GM21390 (cell line): ENCODE measurements around the gene ATAD1.
A peak's percentile ranks its signal among the peaks of the same experiment; 100 is the strongest.
"Not testable (repeated sequence)": the region's sequence is repeated elsewhere in the genome, so short reads cannot be mapped to it uniquely, and the experiment has no call there.

Experiments used
- ATAC-seq: cut with Tn5 transposase; IDR thresholded peaks from one replicate; pipeline ENCODE4 v1.9.1; 2021; ENCODE audit not compliant: unreplicated experiment

The ATAD1 gene

DNA sequence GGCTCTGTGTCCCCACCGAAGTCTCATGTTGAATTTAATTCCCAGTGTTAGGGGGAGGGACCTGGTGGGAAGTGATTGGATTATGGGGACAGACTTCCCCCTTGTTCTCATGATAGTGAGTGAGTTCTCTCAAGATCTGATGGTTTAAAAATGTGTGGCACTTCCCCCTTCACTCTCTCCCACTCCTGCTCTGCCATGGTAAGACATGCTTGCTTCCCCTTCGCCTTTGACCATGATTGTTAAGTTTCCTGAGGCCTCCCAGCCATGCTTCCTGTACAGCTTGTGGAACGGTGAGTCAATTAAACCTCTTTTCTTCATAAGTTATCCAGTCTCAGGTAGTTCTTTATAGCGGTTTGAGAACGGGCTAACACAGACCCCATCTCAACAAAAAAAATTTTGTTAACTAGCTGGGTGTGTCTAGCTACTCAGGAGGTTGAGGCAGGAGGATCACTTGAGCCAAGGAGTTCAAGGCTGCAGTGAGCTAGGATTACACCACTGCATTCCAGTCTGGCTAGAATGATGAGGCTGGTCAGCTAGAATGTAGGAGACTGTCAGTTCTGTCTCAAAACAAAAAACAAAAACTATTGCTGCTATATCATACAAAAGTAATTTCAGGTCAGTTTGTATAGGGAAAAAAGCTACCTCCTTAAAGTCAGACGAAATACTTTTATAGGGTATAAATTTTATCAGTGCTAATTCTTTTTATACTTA, 57.7 kb downstream of the ATAD1 start:
- ATAC-seq = no peak

DNA sequence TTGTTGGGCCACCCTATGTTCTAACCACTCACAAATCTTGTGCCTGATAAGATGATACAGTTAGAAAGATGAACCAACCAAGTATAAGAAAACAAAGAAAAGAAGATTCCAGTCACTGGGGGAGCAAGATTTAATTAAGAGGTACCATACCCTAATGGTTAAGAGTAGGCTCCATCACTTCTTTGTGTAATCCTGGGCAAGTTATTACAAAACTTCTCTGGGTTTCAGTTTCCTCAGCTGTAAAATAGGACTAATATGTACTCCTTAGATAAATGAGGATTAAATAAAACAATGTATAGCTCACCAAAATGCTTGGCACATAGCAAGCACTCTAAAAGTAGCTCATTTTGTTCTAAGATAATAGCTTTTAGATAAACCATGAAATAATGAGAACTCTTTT, 58.5 kb downstream of the ATAD1 start:
- ATAC-seq = no peak

- ATAC-seq = no peak
These were observed 60.3 kb downstream of the ATAD1 start for GRCh38 chr10:87757685-87758084.

- ATAC-seq = no peak
These were observed 63.8 kb downstream of the ATAD1 start for GRCh38 chr10:87753995-87754866.

DNA sequence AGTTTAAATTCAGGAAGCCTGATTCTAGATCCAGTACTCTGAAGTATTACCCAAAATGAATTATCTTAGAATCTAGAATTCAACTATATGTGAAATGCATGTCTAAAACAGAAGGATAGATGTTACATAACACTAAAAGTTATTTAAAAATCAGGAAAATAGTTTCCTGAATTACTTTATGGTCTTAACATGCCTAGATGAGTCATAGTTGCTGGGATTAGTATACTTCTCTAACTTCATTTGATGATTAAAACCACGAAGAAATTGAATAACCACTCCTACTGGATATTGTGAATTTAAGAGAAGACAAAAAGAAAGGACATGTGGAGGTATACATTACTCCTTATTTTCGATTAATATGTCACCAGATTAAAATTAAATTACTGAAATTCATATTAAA, 65.5 kb downstream of the ATAD1 start:
- no peak for ATAC-seq

DNA sequence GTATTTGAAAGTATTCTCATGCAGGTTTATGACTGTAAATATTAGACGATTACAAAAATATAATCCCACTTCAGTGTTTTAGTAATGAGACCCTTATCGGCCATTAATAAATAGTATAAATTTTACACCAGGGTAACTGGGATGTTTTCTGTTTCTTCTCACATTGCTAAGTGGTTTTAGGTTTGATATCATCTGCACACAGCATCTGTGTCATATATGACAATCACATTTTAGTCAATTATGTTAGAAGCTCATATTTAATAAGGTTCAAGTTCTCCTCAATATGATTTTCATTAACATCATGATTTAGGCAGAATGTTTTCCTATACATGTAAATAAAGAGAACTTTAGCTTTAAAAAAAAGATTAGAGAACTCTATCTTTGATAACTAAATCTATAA, 66.8 kb downstream of the ATAD1 start:
- ATAC-seq = no peak

- ATAC-seq = peak; percentile 66
These were observed 67.2 kb downstream of the ATAD1 start for GRCh38 chr10:87750817-87751216.

DNA sequence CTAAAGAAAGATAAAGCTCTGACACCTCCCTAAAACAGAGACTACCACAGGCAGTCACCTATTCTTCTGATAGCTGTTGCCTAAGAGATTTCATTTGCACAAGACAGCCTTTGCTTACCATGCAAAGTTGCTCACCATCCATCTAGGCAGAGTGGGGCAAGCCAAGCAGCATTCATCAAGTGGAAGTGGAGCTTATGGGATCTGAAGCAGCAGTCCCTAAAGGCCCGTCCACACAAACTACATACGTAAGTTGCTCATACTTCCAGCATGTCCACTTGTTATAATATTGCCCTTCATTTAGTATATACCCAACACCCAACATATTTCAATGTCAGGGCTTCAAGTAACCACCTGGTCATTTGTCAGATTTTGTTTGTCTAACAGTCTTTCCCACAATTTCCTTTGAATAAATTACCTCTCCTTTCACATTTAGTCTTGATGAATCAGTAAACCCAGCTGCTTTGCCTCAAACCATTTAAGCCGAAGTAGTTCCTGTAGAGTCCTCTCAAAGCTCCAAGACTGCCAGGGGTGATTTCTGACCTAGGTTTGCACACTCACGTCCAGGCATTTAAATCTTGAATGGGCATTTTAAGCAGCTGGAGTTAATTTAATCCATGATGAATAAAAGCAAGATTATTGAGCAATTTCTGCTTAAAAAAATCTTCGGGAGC, 67.9 kb downstream of the ATAD1 start:
- no peak for ATAC-seq

GRCh38 chr10:87748244-87748643, 69.8 kb downstream of the ATAD1 start:
- not testable (repeated sequence) for ATAC-seq

DNA sequence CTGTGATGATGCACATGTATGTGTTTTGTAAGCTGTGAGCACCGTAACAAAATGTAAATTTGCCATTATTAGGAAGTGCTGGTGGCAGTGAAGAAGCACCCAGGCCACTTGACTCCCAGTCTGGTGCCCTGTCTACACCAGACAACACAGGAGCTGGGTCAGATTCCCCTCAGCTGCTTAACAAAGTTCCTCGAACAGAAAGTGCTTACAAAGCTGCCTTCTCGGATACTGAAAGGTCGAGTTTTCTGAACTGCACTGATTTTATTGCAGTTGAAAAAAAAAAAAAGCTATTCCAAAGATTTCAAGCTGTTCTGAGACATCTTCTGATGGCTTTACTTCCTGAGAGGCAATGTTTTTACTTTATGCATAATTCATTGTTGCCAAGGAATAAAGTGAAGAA, 71.1 kb downstream of the ATAD1 start:
- no peak for ATAC-seq

GRCh38 chr10:87744606-87745005, 73.4 kb downstream of the ATAD1 start:
- ATAC-seq = no peak

- ATAC-seq = not testable (repeated sequence)
These were observed 74.9 kb downstream of the ATAD1 start for GRCh38 chr10:87742992-87743610.

DNA sequence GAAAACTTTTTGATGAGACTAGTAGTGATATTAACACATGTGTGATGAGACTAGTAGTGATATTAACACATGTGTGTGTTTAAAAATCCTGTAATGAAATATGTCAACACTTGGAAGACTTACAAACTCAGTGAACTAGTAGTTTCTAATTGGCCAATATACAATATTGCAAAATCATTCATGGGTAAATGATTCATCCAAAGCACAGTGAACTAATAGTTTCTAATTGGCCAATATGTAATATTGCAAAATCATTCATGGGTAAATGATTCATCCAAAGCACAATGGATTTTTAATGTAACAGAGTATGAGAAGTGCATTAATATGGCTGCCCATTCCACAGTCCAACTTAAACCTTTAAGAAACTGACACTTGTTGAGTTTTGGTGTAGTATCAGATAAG, 77.8 kb downstream of the ATAD1 start:
- ATAC-seq = no peak

DNA sequence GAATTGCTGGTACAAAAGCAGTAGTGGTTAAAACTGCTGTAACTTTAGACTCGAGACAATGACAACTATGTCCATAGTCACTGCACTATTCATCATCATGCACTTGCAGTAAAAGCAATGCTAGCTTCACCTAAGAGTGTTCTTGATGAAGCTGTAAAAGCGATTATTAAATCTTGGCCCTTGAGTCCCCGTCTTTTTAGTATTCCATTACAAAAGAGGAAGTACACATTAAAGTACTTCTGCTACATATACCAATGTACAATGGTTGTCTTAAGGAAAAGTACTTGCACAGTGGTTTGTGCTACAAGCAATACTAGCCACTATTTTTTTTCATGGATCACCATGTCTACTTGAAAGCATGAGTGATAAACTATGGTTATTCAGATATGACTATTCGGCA, 78.3 kb downstream of the ATAD1 start:
- ATAC-seq = no peak

GRCh38 chr10:87738253-87738652, 79.8 kb downstream of the ATAD1 start:
- not testable (repeated sequence) for ATAC-seq

DNA sequence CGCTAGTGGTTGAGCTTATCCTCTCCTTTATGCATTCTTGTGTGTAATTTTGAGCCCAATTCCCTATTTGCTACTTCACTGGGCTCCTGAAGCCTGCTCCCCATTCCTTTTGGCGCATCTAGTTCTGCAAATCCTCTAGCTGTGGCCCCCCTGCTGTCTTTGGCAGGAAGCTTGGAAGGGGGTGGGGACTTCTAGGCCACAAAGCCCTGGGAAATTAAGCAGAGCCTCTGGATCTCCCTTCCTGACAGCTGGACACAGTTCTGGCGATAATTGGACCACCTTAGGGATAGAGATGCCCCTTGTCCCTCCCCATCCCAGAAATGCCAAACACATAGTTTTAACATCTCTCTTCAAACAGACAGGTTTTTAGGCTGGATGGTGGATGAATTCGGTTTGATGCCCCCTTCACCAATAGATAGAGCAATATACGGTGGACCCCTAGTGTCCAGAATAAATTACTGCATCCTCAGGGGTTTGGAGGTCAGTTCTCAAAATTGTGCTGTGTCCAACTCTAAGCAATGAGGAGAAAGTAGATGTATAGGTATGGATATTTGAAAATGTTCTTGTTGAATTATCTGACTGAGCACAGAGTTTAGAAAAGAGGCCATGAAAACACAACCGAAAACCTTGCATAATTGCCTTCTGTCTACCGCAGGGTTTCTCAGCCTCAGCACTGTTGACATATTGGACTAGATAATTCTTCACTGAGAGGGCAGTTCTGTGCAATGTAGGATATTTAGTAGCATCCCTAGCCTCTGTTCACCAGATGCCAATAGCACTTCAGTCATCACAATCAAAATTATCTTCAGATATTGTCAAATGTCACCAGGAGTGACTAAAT, 82.8 kb downstream of the ATAD1 start:
- ATAC-seq = no peak

DNA sequence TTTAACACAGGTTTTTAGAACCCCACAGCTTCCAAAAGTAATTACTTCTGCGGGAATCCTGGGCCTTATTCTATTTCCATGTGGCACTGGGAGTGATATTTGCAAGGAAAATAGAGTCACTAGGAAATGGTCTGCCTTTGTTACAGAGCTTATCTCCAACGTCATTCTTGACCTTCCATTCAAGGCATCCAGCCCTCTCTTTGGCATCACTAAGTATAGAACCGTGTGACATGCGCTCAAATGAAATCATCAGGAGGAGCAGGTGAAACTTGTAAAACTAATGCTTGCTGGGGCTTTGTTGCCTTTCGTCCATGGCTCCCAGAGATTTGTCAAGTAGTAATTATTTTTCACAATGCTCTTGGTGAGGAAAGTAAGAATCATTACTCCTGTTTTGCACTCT, 84.9 kb downstream of the ATAD1 start:
- no peak for ATAC-seq

DNA sequence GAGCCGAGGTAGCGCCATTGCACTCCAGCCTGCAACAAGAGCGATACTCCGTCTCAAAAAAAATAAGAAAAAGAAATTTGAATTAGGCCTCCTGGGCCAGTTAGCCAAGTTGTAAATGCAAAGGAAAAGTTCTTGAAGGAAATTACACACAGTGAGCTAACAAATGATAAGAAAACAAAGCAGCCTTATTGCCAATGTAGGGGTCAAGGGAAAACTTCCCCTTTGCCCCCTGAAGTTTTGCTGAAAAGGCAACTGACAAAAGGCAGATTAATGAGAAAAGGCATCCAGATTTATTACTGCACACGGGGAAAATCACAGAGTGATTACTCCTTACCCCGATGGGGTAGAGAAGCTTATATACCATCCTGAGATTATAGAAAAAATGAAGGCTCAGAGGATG, 88.1 kb downstream of the ATAD1 start:
- no peak for ATAC-seq

- ATAC-seq = no peak
These were observed 93.2 kb downstream of the ATAD1 start for GRCh38 chr10:87724789-87725188.

DNA sequence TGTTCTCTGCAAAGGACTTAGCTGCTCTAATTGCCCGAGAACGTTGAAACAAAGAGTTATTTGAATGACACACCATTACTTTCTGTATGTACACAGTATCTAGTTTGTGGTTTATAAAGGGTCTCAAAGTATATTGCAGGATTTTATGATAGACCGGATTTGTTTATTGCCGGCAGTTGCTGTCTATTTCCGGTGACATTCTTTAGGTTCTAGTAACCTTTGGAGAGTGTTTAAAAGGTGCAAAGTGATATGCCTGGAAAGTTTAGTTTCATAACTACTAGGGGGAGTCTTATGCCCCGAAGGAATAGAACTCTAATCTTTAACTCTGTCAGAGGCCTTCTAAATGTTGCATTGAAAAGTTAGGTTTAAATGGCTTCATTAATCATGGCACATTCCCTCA, 94.5 kb downstream of the ATAD1 start:
- no peak for ATAC-seq

- ATAC-seq = no peak
These were observed 95.3 kb downstream of the ATAD1 start for GRCh38 chr10:87722716-87723115.
